C4-2B (cell line): Measurements from ENCODE around the gene SARDH.

ENCODE experiments used
- H3K27ac ChIP-seq: fragments of 450-650 bp; 2 replicates; pipeline ENCODE4 v1.5.1; 2017
- CTCF ChIP-seq: fragments of 450-650 bp; conservative IDR thresholded peaks from 2 replicates; pipeline ENCODE4 v1.5.1; 2017; ENCODE audit warnings: mild to moderate bottlenecking
- ZFX ChIP-seq: fragments of 450-650 bp; IDR thresholded peaks from 2 replicates; pipeline ENCODE4 v1.6.1; 2017

SARDH gene

GRCh38 chr9:133657120-133657661 lies 81.0 kb downstream of the SARDH start:
- TF ChIP-seq CTCF (no peak), ZFX (no peak)
- H3K27ac ChIP-seq, result no peak overlapping the region

GRCh38 chr9:133656211-133657119 lies 81.7 kb downstream of the SARDH start:
- TF ChIP-seq ZFX (no peak), CTCF (no peak)

GRCh38 chr9:133655701-133656100 lies 82.5 kb downstream of the SARDH start:
- no peak for TF ChIP-seq CTCF
- no peak for TF ChIP-seq ZFX
- H3K27ac ChIP-seq, result no peak overlapping the region

More at GRCh38 chr9:133656211-133657119, 81.7 kb downstream of the SARDH start:
- no peak overlapping the region for H3K27ac ChIP-seq

- H3K27ac ChIP-seq, result no peak overlapping the region
- TF ChIP-seq ZFX, result no peak
- no peak for TF ChIP-seq CTCF
Measured at GRCh38 chr9:133654736-133655657, 83.2 kb downstream of the SARDH start.

- TF ChIP-seq CTCF, result no peak
- no peak overlapping the region for H3K27ac ChIP-seq
Measured at GRCh38 chr9:133653638-133654037, 84.5 kb downstream of the SARDH start.

GRCh38 chr9:133650026-133650425 lies 88.1 kb downstream of the SARDH start:
- TF ChIP-seq ZFX (no peak), CTCF (no peak)
- H3K27ac ChIP-seq, result no peak overlapping the region
